Liver (tissue), 9 donors: ENCODE measurements around the gene DDX54. TPM values are rescaled to one million over a fixed set of nuclear protein-coding genes. Genes with fewer than 3 reads are reported as not detected.
"Not testable (repeated sequence)": the region's sequence is repeated elsewhere in the genome, so short reads cannot be mapped to it uniquely, and the experiment has no call there.

Experiments used
- DNase-seq: peaks from one replicate; pipeline ENCODE4 v3.0.0-alpha.2; 2017; ENCODE audit warnings: low spot score
- H3K27ac ChIP-seq, 2 donors: one replicate each; pipeline ENCODE4 v1.7.0; 2013; ENCODE audit warnings: inconsistent platforms in 2 of 2, low read length in 2 of 2, control low read depth in 1 of 2, low read depth in 1 of 2, mild to moderate bottlenecking in 1 of 2
- H3K27me3 ChIP-seq, 4 donors: one replicate each; pipeline versions ENCODE4 v1.6.1 to v1.7.0; 2013; ENCODE audit warnings: low read length in 3 of 4, inconsistent platforms in 1 of 4, mild to moderate bottlenecking in 1 of 4, moderate library complexity in 1 of 4; ENCODE audit not compliant: control insufficient read depth in 4 of 4, insufficient read depth in 4 of 4
- H3K36me3 ChIP-seq, 4 donors: one replicate each; pipeline versions ENCODE4 v1.6.1 to v1.7.0; 2013; ENCODE audit warnings: low read length in 3 of 4, mild to moderate bottlenecking in 3 of 4, low read depth in 1 of 4, moderate library complexity in 1 of 4; ENCODE audit not compliant: control insufficient read depth in 4 of 4, insufficient read depth in 3 of 4
- H3K4me1 ChIP-seq, 4 donors: one replicate each; pipeline versions ENCODE4 v1.6.1 to v1.7.0; 2013; ENCODE audit warnings: low read length in 3 of 4, mild to moderate bottlenecking in 3 of 4, moderate library complexity in 1 of 4; ENCODE audit not compliant: control insufficient read depth in 4 of 4, insufficient read depth in 4 of 4
- H3K4me3 ChIP-seq, 3 donors: one replicate each; pipeline versions ENCODE4 v1.6.1 to v1.7.0; 2013; ENCODE audit warnings: low read length in 3 of 3, control low read depth in 1 of 3, low read depth in 1 of 3, mild to moderate bottlenecking in 1 of 3
- H3K9ac ChIP-seq, 2 donors: one replicate each; pipeline ENCODE4 v1.7.0; 2013; ENCODE audit warnings: low read length in 2 of 2, mild to moderate bottlenecking in 2 of 2, moderate library complexity in 2 of 2, control low read depth in 1 of 2, low read depth in 1 of 2
- H3K9me3 ChIP-seq, 4 donors: one replicate each; pipeline versions ENCODE4 v1.6.1 to v1.7.0; 2013; ENCODE audit warnings: low read length in 3 of 4; ENCODE audit not compliant: control insufficient read depth in 4 of 4
- ATF3 ChIP-seq: IDR thresholded peaks from 2 replicates; pipeline ENCODE4 v1.6.1; 2016; ENCODE audit warnings: antibody characterized with exemption
- EGR1 ChIP-seq, 2 donors: IDR thresholded peaks; 2 replicates each; pipeline ENCODE4 v1.6.1; 2016 to 2018; ENCODE audit warnings: antibody characterized with exemption in 2 of 2, low read depth in 2 of 2
- HNF4A ChIP-seq, 2 donors: conservative IDR thresholded peaks; 2 replicates each; pipeline ENCODE4 v1.6.1; 2016; ENCODE audit warnings: antibody characterized with exemption in 2 of 2, mild to moderate bottlenecking in 2 of 2
- HNF4G ChIP-seq: IDR thresholded peaks from 2 replicates; pipeline ENCODE4 v1.6.1; 2016; ENCODE audit warnings: antibody characterized with exemption
- JUND ChIP-seq, 2 donors: IDR thresholded peaks; 2 replicates each; pipeline ENCODE4 v1.6.1; 2016; ENCODE audit warnings: antibody characterized with exemption in 2 of 2
- MAX ChIP-seq: IDR thresholded peaks from 2 replicates; pipeline ENCODE4 v1.6.1; 2016; ENCODE audit warnings: antibody characterized with exemption
- NR2F2 ChIP-seq: IDR thresholded peaks from 2 replicates; pipeline ENCODE4 v1.6.1; 2016; ENCODE audit warnings: antibody characterized with exemption
- REST ChIP-seq: IDR thresholded peaks from 2 replicates; pipeline ENCODE4 v1.6.1; 2016; ENCODE audit warnings: antibody characterized with exemption, mild to moderate bottlenecking
- RXRA ChIP-seq, 2 donors: IDR thresholded peaks; 2 replicates each; pipeline ENCODE4 v1.6.1; 2017 to 2018; ENCODE audit warnings: antibody characterized with exemption in 2 of 2, mild to moderate bottlenecking in 1 of 2
- SP1 ChIP-seq: IDR thresholded peaks from 2 replicates; pipeline ENCODE4 v1.6.1; 2018; ENCODE audit warnings: antibody characterized with exemption, mild to moderate bottlenecking
- YY1 ChIP-seq: IDR thresholded peaks from 2 replicates; pipeline ENCODE4 v1.6.1; 2016; ENCODE audit warnings: antibody characterized with exemption, mild to moderate bottlenecking
- ZBTB33 ChIP-seq: IDR thresholded peaks from 2 replicates; pipeline ENCODE4 v1.6.1; 2016; ENCODE audit warnings: antibody characterized with exemption
- WGBS: extraction: QIAGEN DNeasy Blood & Tissue Kit; methylation state at CpG from one replicate; pipeline ENCODE4 v1.1.7; 2013; 5-methylcytosine and 5-hydroxymethylcytosine counted together
- polyA plus RNA-seq, 2 donors: library from polyadenylated mRNA; stranded (reverse) in 1 of 2; unstranded in 1 of 2; fragments of 200-250 nt in 1 of 2; fragments of >200 nt in 1 of 2; fragmentation: Nextera tagmentation in 1 of 2; extraction: Ambion mirVana in 1 of 2; gene quantifications; one replicate each; pipeline versions ENCODE4 v1.2.1 to v1.2.3, GENCODE V29; 2013 to 2015
- total RNA-seq, 2 donors: library from RNA; depleted of rRNA; stranded (reverse); fragments of >200 nt; gene quantifications; one replicate each; pipeline ENCODE4 v1.2.3, GENCODE V29; 2014
- donor health status: healthy.
- donor health status: healthy.
- donor health status: healthy.
- donor health status: healthy.
- donor health status: healthy.

Gene DDX54
- total and polyA plus RNA-seq, 4 donors = 20.2 to 28.4 (median 21.6) TPM

GRCh38 chr12:113142886-113143332 lies 42.4 kb downstream of the DDX54 start:
- Histone ChIP-seq H3K9ac (no peak overlapping the region), H3K27ac (no peak overlapping the region), H3K36me3 (no peaks in the 10 kb centered on the region), H3K27me3 (no peaks in the 10 kb centered on the region), H3K4me1 (no peaks in the 10 kb centered on the region), H3K4me3 (no peak overlapping the region), H3K9me3 (no peaks in the 10 kb centered on the region)
- WGBS = 77% methylated on average over 5 of the region's 5 CpGs
- no peak for DNase-seq
- TF ChIP-seq HNF4G = no peak
- TF ChIP-seq MAX = no peak
- no peak for TF ChIP-seq ATF3

GRCh38 chr12:113142173-113142885 lies 42.9 kb downstream of the DDX54 start:
- Histone ChIP-seq H3K9me3 (no peaks in the 10 kb centered on the region), H3K9ac (no peak overlapping the region), H3K36me3 (no peaks in the 10 kb centered on the region), H3K27ac (peak overlapping the region in 1 of 2 donors; percentile 60), H3K4me3 (no peak overlapping the region), H3K4me1 (no peaks in the 10 kb centered on the region), H3K27me3 (no peaks in the 10 kb centered on the region)
- TF ChIP-seq ATF3 (no peak), NR2F2 (no peak), ZBTB33 (no peak), REST (no peak), HNF4A (conservative IDR thresholded peaks at IDR 0.05) (no peak), MAX (no peak), RXRA (IDR thresholded peaks at IDR 0.05) (no peak), JUND (IDR thresholded peaks at IDR 0.05) (no peak), EGR1 (IDR thresholded peaks at IDR 0.05; ENCODE audit: low read depth in 2 of 2) (no peak), YY1 (no peak), SP1 (no peak)
- 66% methylated on average over 17 of the region's 17 CpGs for WGBS
- DNase-seq = no peak

DNA sequence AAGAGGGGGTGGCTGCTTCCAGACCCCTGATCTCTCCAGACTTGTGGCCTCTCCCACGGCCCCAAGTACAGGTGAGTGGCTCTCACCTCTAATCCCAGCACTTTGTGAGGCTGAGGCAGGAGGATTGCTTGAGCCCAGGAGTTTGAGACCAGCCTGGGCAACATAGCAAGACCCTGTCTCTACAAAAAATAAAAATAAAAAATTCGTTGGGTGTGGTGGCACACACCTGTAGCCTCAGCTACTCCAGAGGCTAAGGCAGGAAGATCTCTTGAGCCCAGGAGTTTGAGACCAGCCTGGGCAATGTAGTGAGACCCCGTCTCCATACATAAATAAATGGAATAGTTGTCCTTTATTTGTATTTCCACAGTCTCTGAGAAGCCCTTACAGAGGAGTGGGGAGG lies 43.6 kb downstream of the DDX54 start:
- not testable (repeated sequence) for H3K36me3 ChIP-seq, DNase-seq, H3K9ac ChIP-seq, H3K4me3 ChIP-seq, H3K27me3 ChIP-seq, H3K27ac ChIP-seq, H3K9me3 ChIP-seq, H3K4me1 ChIP-seq
- WGBS = 73% methylated on average over 3 of the region's 3 CpGs
